CD14-positive monocyte (primary cell): ENCODE data around the gene SLC50A1. TPM values are rescaled to one million over a fixed set of nuclear protein-coding genes. Genes with fewer than 3 reads are reported as not detected.

Source experiments
- DNase-seq, 3 donors: peaks; one replicate each; pipeline ENCODE4 v3.0.0-alpha.2; 2011 to 2022
- H2AFZ ChIP-seq: 2 replicates; pipeline ENCODE4 v1.6.0; 2012; ENCODE audit warnings: mild to moderate bottlenecking, low read depth, low read length, inconsistent platforms; ENCODE audit not compliant: insufficient read depth, poor library complexity, severe bottlenecking
- H3K27ac ChIP-seq, 2 donors: 1 replicate in 1 of 2; 2 replicates in 1 of 2; pipeline ENCODE4 v1.5.1; 2012 to 2013; ENCODE audit warnings: low read length in 2 of 2, control low read depth in 1 of 2, inconsistent platforms in 1 of 2, low read depth in 1 of 2, mild to moderate bottlenecking in 1 of 2
- H3K27me3 ChIP-seq, 2 donors: one replicate each; pipeline versions ENCODE4 v1.6.0 to v1.6.1; 2011 to 2013; ENCODE audit warnings: low read length in 2 of 2; ENCODE audit not compliant: control insufficient read depth in 2 of 2, insufficient read depth in 2 of 2
- H3K36me3 ChIP-seq, 2 donors: replicated peaks in 1 of 2; 1 replicate in 1 of 2; 2 replicates in 1 of 2; pipeline versions ENCODE4 v1.5.1 to v1.6.1; 2012 to 2013; ENCODE audit warnings: low read length in 2 of 2, control low read depth in 1 of 2, inconsistent platforms in 1 of 2, mild to moderate bottlenecking in 1 of 2; ENCODE audit not compliant: insufficient read depth in 2 of 2, control insufficient read depth in 1 of 2
- H3K4me1 ChIP-seq, 2 donors: 1 replicate in 1 of 2; 2 replicates in 1 of 2; pipeline versions ENCODE4 v1.5.1 to v1.6.1; 2012 to 2013; ENCODE audit warnings: low read length in 2 of 2, control low read depth in 1 of 2, inconsistent platforms in 1 of 2, mild to moderate bottlenecking in 1 of 2, moderate library complexity in 1 of 2; ENCODE audit not compliant: insufficient read depth in 2 of 2, control insufficient read depth in 1 of 2
- H3K4me2 ChIP-seq: replicated peaks from 2 replicates; pipeline ENCODE3; 2012; ENCODE audit warnings: low read length, moderate library complexity, mild to moderate bottlenecking; ENCODE audit not compliant: poor library complexity, severe bottlenecking; ENCODE audit errors: extremely low read depth
- H3K4me3 ChIP-seq, 3 experiments: fragments of 200-600 bp in 1 of 3; sonication (generic) in 1 of 3; replicated peaks in 1 of 3; 1 replicate in 2 of 3; 2 replicates in 1 of 3; pipeline ENCODE4 v1.5.1; 2011 to 2013; ENCODE audit warnings: low read length in 3 of 3, mild to moderate bottlenecking in 3 of 3, control low read depth in 2 of 3, low read depth in 2 of 3, inconsistent platforms in 1 of 3, moderate library complexity in 1 of 3
- H3K79me2 ChIP-seq: 2 replicates; pipeline ENCODE4 v1.6.0; 2012; ENCODE audit warnings: mild to moderate bottlenecking, control low read depth, inconsistent platforms, low read length, moderate library complexity; ENCODE audit not compliant: insufficient read depth
- H3K9ac ChIP-seq: 2 replicates; pipeline ENCODE4 v1.6.0; 2017; ENCODE audit warnings: low read length, mild to moderate bottlenecking; ENCODE audit not compliant: insufficient read depth, poor library complexity, severe bottlenecking
- H3K9me3 ChIP-seq, 2 donors: replicated peaks in 1 of 2; 1 replicate in 1 of 2; 2 replicates in 1 of 2; pipeline versions ENCODE4 v1.5.1 to v1.6.1; 2012 to 2013; ENCODE audit warnings: low read length in 2 of 2, control low read depth in 1 of 2; ENCODE audit not compliant: control insufficient read depth in 1 of 2, insufficient read depth in 1 of 2
- H4K20me1 ChIP-seq: 2 replicates; pipeline ENCODE4 v1.6.0; 2012; ENCODE audit warnings: mild to moderate bottlenecking, low read length, control low read depth, moderate library complexity; ENCODE audit not compliant: insufficient read depth
- H3K27ac Mint-ChIP-seq, 7 donors: one replicate each; pipeline ENCODE4 v1.8.0; 2020; ENCODE audit warnings: mild to moderate bottlenecking in 7 of 7, mixed read lengths in 7 of 7, moderate library complexity in 6 of 7, inconsistent platforms in 2 of 7
- H3K27me3 Mint-ChIP-seq, 3 donors: one replicate each; pipeline ENCODE4 v1.8.0; 2021 to 2022; ENCODE audit warnings: low read depth in 3 of 3, mild to moderate bottlenecking in 3 of 3, mixed read lengths in 3 of 3, moderate library complexity in 3 of 3, inconsistent platforms in 1 of 3
- H3K36me3 Mint-ChIP-seq, 2 donors: one replicate each; pipeline ENCODE4 v1.8.0; 2020; ENCODE audit warnings: mixed read lengths in 2 of 2, inconsistent platforms in 1 of 2, mild to moderate bottlenecking in 1 of 2
- H3K4me1 Mint-ChIP-seq: one replicate; pipeline ENCODE4 v1.8.0; 2020; ENCODE audit warnings: mild to moderate bottlenecking, mixed read lengths
- H3K4me3 Mint-ChIP-seq, 2 donors: one replicate each; pipeline ENCODE4 v1.8.0; 2020; ENCODE audit warnings: mild to moderate bottlenecking in 2 of 2, mixed read lengths in 2 of 2, moderate library complexity in 1 of 2
- H3K9me3 Mint-ChIP-seq, 7 donors: one replicate each; pipeline ENCODE4 v1.8.0; 2020 to 2022; ENCODE audit warnings: mixed read lengths in 7 of 7, mild to moderate bottlenecking in 6 of 7, moderate library complexity in 6 of 7, inconsistent platforms in 2 of 7
- WGBS: methylation state at CpG from one replicate; pipeline ENCODE4 v1.1.5; 2013; ENCODE audit warnings: missing lambda C conversion rate; ENCODE audit not compliant: insufficient coverage; 5-methylcytosine and 5-hydroxymethylcytosine counted together
- intact Hi-C, 2 donors: fragments of 100-400 bp; cut with micrococcal nuclease; formaldehyde crosslinking; loops; one replicate each; pipeline versions ENCODE4 v1.15.0 to v1.15.1; 2023
- polyA plus RNA-seq, 3 donors: library from polyadenylated mRNA; depleted of rRNA in 1 of 3; unstranded in 2 of 3; stranded (reverse) in 1 of 3; fragments of 300-500 nt in 2 of 3; fragments of >200 nt in 1 of 3; fragmentation: Illumina TruSeq in 2 of 3; gene quantifications; 1 replicate in 2 of 3; 2 replicates in 1 of 3; pipeline ENCODE4 v1.2.3, GENCODE V29; 2012 to 2021
- TF ChIP-seq, protein P1 (sequence below): fragments of 200-600 bp; IDR thresholded peaks from one replicate; pipeline ENCODE4 v1.8.0; 2022; ENCODE audit warnings: antibody characterized with exemption, mild to moderate bottlenecking

Gene SLC50A1
- polyA plus RNA-seq, 3 donors, result 40.0 to 50.8 (median 49.4) TPM

DNA sequence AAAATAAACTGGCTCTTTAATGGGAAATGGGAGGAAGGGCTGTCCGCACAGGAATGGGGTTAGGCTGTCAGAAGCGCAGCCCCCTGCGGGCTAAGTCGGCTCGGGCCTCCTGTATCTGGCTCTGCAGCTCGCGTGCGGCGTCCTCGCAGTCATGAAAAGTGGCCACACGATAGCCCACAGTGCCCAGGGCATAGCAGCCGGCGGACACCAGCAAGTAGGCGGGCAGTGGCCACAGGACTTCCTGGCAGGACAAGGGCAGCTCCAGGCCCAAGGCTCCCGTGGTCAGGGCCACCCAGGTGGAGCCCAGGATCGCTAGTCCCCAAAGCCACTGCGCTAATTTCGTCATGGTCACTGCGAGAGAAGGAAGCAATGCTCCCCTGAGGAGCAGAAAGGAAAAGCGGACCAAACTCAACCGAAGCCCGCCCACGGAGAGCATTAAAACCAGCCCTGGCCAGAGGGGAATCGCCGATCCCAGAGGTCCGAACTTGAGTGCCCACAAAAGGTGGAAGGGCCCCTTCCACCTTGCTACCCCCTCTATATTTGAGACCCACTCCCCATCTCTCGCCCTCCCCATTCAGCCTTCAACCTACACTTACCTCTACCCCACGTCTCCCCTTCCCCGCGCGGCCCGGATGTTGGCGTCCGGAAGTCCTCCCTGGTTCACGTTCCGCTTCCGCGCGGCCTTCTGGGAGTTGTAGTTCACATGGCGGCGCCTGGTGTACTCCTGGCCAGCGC lies 4.4 kb downstream of the SLC50A1 start, which contains the start of gene DPM3:
DPM3 (minus strand) TSS at position 637 of the 735 bp plus-strand sequence; CDS start at position 346, 291 bp downstream.
- Histone ChIP-seq H3K27me3 (no peaks in the 10 kb centered on the region), H3K27ac (peak within 1 kb of the TSS; percentile 93 to 96), H3K79me2 (peaks cover 36% of the 10 kb centered on the region), H3K4me3 (peak within 1 kb of the TSS; percentile 83 to 91 (median 90)), H3K4me1 (peaks cover 25 to 42% of the 10 kb centered on the region in 2 donors), H3K36me3 (peaks cover 0 to 11% of the 10 kb centered on the region in 2 donors), H2AFZ (peak within 1 kb of the TSS; percentile 80), H3K9me3 (peaks cover 0 to 4% of the 10 kb centered on the region in 2 donors), H4K20me1 (peaks cover 7% of the 10 kb centered on the region), H3K4me2 (peak within 1 kb of the TSS; percentile 90), H3K9ac (peak within 1 kb of the TSS; percentile 80)
- TF ChIP-seq, protein P1, sequence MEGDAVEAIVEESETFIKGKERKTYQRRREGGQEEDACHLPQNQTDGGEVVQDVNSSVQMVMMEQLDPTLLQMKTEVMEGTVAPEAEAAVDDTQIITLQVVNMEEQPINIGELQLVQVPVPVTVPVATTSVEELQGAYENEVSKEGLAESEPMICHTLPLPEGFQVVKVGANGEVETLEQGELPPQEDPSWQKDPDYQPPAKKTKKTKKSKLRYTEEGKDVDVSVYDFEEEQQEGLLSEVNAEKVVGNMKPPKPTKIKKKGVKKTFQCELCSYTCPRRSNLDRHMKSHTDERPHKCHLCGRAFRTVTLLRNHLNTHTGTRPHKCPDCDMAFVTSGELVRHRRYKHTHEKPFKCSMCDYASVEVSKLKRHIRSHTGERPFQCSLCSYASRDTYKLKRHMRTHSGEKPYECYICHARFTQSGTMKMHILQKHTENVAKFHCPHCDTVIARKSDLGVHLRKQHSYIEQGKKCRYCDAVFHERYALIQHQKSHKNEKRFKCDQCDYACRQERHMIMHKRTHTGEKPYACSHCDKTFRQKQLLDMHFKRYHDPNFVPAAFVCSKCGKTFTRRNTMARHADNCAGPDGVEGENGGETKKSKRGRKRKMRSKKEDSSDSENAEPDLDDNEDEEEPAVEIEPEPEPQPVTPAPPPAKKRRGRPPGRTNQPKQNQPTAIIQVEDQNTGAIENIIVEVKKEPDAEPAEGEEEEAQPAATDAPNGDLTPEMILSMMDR, result no peak
- Mint-ChIP-seq H3K9me3 (peaks cover 3 to 10% (median 7%) of the 10 kb centered on the region in 7 donors), H3K27me3 (peaks cover 0 to 6% (median under 1%) of the 10 kb centered on the region in 3 donors), H3K36me3 (peaks cover 12 to 19% of the 10 kb centered on the region in 2 donors), H3K27ac (peak within 1 kb of the TSS; percentile 94 to 99 (median 97)), H3K4me1 (peaks cover 38% of the 10 kb centered on the region), H3K4me3 (peak within 1 kb of the TSS; percentile 94 to 98)
- WGBS, result under 1% methylated on average over 36 of the region's 42 CpGs
- intact Hi-C loops, result loop anchor here in 1 of 2 donors (5.0 kb wide), 2 partner anchors 32 to 583 kb away; partner anchors contain the start of genes KRTCAP2, TRIM46 and UBE2Q1
- peak; percentile 73 to 85 (median 78) for DNase-seq

DNA sequence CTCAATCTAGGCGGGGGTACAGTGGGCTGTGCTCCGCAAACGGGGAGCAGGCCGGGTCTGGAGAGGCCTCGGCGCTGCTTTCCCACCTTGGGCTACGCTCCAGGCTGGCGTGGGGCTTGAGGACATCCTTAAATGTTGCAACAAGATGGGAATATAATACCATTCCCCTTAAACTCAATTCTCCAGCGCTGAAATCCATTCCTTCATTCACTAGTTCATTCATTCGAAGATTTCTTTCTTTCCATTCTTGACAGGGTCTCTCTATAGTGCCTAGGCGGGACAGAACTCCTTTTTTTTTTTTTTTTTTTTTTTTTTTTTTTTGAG lies 4.9 kb downstream of the SLC50A1 start:
- H3K27me3 ChIP-seq, result no peaks in the 10 kb centered on the region
- 15% methylated on average over 5 of the region's 11 CpGs for WGBS
- peaks cover 0 to 8% (median 1%) of the 10 kb centered on the region in 3 donors for H3K27me3 Mint-ChIP-seq
- TF ChIP-seq, protein P1, result no peak
- peaks cover 12 to 19% of the 10 kb centered on the region in 2 donors for H3K36me3 Mint-ChIP-seq
- H3K79me2 ChIP-seq, result peaks cover 36% of the 10 kb centered on the region
- H3K4me3 Mint-ChIP-seq, result peak overlapping the region; percentile 94 to 98
- H3K27ac ChIP-seq, result peak overlapping the region; percentile 93 to 96
- H3K27ac Mint-ChIP-seq, result peak overlapping the region in 6 of 7 donors; percentile 94 to 99 (median 96)
- H3K4me1 ChIP-seq, result peaks cover 25 to 38% of the 10 kb centered on the region in 2 donors
- peaks cover 36% of the 10 kb centered on the region for H3K4me1 Mint-ChIP-seq
- peak overlapping the region; percentile 90 for H3K4me2 ChIP-seq
- peak overlapping the region; percentile 83 to 91 (median 90) for H3K4me3 ChIP-seq
- H3K9me3 ChIP-seq, result peaks cover 0 to 4% of the 10 kb centered on the region in 2 donors
- H2AFZ ChIP-seq, result peak overlapping the region; percentile 80
- peaks cover 3 to 10% (median 7%) of the 10 kb centered on the region in 7 donors for H3K9me3 Mint-ChIP-seq
- H3K36me3 ChIP-seq, result peaks cover 0 to 11% of the 10 kb centered on the region in 2 donors
- intact Hi-C loops, result loop anchor here in 1 of 2 donors (5.0 kb wide), 1 partner anchor 583 kb away; the partner anchor contains the start of gene UBE2Q1
- H4K20me1 ChIP-seq, result peaks cover 7% of the 10 kb centered on the region
- H3K9ac ChIP-seq, result peak overlapping the region; percentile 80
- DNase-seq, result no peak
